Activated CD4-positive, alpha-beta T cell treated with anti-CD3 and anti-CD28 coated beads for 36 hours (primary cell): ENCODE results near the gene GSE1. TPM values are rescaled to one million over a fixed set of nuclear protein-coding genes. Genes with fewer than 3 reads are reported as not detected.

ENCODE experiments used
- ATAC-seq: fragments of 200-7000 bp; cut with Tn5 transposase; one replicate; pipeline ENCODE4 v1.10.0; 2021; ENCODE audit warnings: mild to moderate bottlenecking, moderate library complexity
- CTCF ChIA-PET: fragments of 350-600 bp; sonication (Branson Sonifier 250); formaldehyde crosslinking; loops from one replicate; lab custom pipeline; 2021; ENCODE audit warnings: antibody characterized with exemption; lab: Charles Lee
- POLR2A ChIA-PET: fragments of 350-600 bp; sonication (Branson Sonifier 250); formaldehyde crosslinking; loops from one replicate; lab custom pipeline; 2021; ENCODE audit warnings: antibody characterized with exemption, inconsistent platforms; lab: Charles Lee
- DNase-seq: peaks from one replicate; pipeline ENCODE4 v3.0.0-alpha.2; 2020
- H3K27ac Mint-ChIP-seq: one replicate; pipeline ENCODE4 v1.8.0; 2021; ENCODE audit warnings: mixed read lengths
- H3K27me3 Mint-ChIP-seq: one replicate; pipeline ENCODE4 v1.8.0; 2021; ENCODE audit warnings: mixed read lengths
- H3K36me3 Mint-ChIP-seq: one replicate; pipeline ENCODE4 v1.8.0; 2021; ENCODE audit warnings: low read depth, mixed read lengths
- H3K4me1 Mint-ChIP-seq: one replicate; pipeline ENCODE4 v1.8.0; 2021; ENCODE audit warnings: mixed read lengths
- H3K4me3 Mint-ChIP-seq: one replicate; pipeline ENCODE4 v1.8.0; 2021; ENCODE audit warnings: mild to moderate bottlenecking, moderate library complexity, mixed read lengths
- H3K9me3 Mint-ChIP-seq: one replicate; pipeline ENCODE4 v1.8.0; 2021; ENCODE audit warnings: low read depth, mixed read lengths
- intact Hi-C, 2 experiments: fragments of 100-400 bp; cut with DNase I in 1 of 2; cut with micrococcal nuclease in 1 of 2; formaldehyde crosslinking; loops; one replicate each; pipeline versions ENCODE4 v1.14.2 to v1.15.1; 2022 to 2024; cut with DNase I, micrococcal nuclease
- total RNA-seq, 2 experiments: library from RNA; stranded (reverse); gene quantifications; one replicate each; pipeline ENCODE4 v1.2.3, GENCODE V29; 2021

The GSE1 gene
- total RNA-seq, 2 experiments from 2014 or later, result 13.2 to 13.5 TPM

DNA sequence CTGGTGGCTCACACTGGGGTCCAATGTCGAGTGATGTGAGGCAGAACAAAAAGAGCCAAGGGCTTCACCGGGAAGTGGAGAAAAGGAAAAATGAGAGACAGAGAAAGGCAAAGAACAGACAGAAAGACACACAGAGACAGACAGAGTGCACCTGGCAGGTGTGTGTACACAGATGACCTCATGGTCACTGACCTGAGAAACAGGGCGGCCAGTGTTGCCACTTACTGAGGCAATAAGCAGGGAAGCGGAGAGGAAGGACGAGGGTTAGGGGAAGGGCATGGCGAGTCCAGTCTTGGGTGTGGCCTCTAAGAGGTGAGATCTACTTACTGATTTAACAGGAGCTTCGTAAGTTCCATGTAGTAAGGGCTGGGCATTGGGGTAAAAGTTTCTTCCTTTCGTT lies 68.1 kb downstream of the GSE1 start:
- DNase-seq (no peak), ATAC-seq (no peak)
- CTCF ChIA-PET, result no interaction called here
- Mint-ChIP-seq H3K4me1 (peaks cover 4% of the 10 kb centered on the region), H3K4me3 (no peak overlapping the region), H3K27ac (no peak overlapping the region), H3K27me3 (no peaks in the 10 kb centered on the region), H3K36me3 (peaks cover 55% of the 10 kb centered on the region), H3K9me3 (no peaks in the 10 kb centered on the region)
- POLR2A ChIA-PET, result interaction anchor here (0.5 kb wide), 1 partner anchor 10 kb away, joined by 3 read pairs; no protein-coding TSS in a partner anchor
- intact Hi-C loops, result loop anchor here in 1 of 2 experiments (10.0 kb wide), 1 partner anchor 874 kb away; the partner anchor contains the start of gene MTHFSD

DNA sequence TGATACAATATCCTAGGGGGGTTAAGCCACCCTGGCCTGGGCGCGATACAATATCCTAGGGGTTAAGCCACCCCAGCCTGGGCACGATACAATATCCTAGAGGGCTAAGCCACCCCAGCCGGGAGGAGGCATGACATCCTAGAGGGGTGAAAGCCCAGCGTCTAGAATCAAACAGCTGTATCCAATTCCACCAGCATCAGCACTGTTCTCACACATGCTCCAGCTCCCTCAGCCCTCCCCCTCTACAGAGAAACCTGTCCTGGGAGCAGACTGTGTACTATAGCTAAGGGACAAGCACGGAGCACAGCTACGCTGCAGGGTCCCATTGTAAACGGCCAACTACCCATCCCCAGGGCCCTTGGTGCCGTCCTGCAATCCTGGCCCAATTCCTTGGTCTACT lies 69.4 kb downstream of the GSE1 start:
- intact Hi-C loops, result loop anchor here in 1 of 2 experiments (10.0 kb wide), 1 partner anchor 872 kb away; the partner anchor contains the start of gene MTHFSD
- ATAC-seq (no peak), DNase-seq (no peak)
- Mint-ChIP-seq H3K4me1 (peaks cover 14% of the 10 kb centered on the region), H3K4me3 (no peak overlapping the region), H3K36me3 (peaks cover 64% of the 10 kb centered on the region), H3K9me3 (no peaks in the 10 kb centered on the region), H3K27ac (no peak overlapping the region), H3K27me3 (no peaks in the 10 kb centered on the region)
- CTCF ChIA-PET, result interaction anchor here (1.2 kb wide), 1 partner anchor 10 kb away, joined by 3 read pairs; no protein-coding TSS in a partner anchor
- POLR2A ChIA-PET, result no interaction called here

DNA sequence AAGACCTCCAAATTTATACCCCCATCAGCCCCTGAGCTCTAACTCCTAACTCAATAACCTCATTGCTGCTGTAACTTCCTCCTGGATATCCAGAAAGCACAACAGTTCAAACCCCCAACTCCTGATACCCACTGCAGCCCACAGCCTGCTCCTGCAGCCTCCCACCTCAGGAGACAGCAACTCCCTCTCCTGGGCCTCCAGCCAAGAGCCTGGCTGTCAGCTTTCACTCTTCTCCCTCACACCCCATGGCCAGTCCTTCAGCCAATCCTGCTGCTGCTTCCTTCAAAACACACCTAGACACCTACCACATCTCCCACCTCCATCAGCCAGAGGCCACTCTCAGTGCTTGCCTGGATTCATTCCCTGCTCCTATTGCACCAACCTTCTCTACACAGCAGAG lies 70.2 kb downstream of the GSE1 start:
- Mint-ChIP-seq H3K4me3 (no peak overlapping the region), H3K9me3 (no peaks in the 10 kb centered on the region), H3K36me3 (peaks cover 68% of the 10 kb centered on the region), H3K4me1 (peaks cover 18% of the 10 kb centered on the region), H3K27me3 (no peaks in the 10 kb centered on the region), H3K27ac (no peak overlapping the region)
- POLR2A ChIA-PET, result no interaction called here
- intact Hi-C loops, result loop anchor here in 1 of 2 experiments (10.0 kb wide), 1 partner anchor 871 kb away; the partner anchor contains the start of gene MTHFSD
- DNase-seq, result no peak
- CTCF ChIA-PET, result interaction anchor here (0.5 to 1.2 kb wide), 4 partner anchors 9 to 138 kb away, joined by 3 read pairs; no protein-coding TSS in a partner anchor
- no peak for ATAC-seq

DNA sequence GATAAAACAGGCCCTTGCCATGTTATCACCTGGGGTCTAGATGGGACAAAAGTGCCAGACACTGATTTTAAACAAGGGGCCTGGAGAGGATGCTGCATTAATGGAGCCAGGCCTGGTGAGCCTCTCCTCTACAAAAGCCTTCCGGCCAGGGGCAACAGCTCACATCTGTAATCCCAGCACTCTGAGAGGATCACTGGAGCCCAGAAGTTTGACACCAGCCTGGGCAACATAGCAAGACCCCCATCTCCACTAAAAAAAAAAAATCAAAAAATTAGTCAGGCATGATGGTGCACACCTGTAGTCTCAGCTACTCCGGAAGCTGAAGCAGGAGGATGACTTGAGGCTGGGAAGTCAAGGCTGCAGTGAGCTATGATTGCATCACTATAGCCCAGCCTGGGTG lies 72.1 kb downstream of the GSE1 start:
- Mint-ChIP-seq H3K27ac (no peak overlapping the region), H3K4me1 (peaks cover 18% of the 10 kb centered on the region), H3K4me3 (no peak overlapping the region), H3K27me3 (no peaks in the 10 kb centered on the region), H3K9me3 (no peaks in the 10 kb centered on the region), H3K36me3 (peaks cover 57% of the 10 kb centered on the region)
- ChIA-PET POLR2A (interaction anchor here (0.6 to 1.0 kb wide), 2 partner anchors 32 to 173 kb away, joined by 3 to 4 read pairs; no protein-coding TSS in a partner anchor), CTCF (interaction anchor here (1.2 to 1.9 kb wide), 2 partner anchors 11 to 26 kb away, joined by 4 to 5 read pairs; no protein-coding TSS in a partner anchor)
- DNase-seq (no peak), ATAC-seq (no peak)
- intact Hi-C loops, result loop anchor here in 1 of 2 experiments (5.0 to 10.0 kb wide), 2 partner anchors 212 to 870 kb away; partner anchors contain the start of genes IRF8 and MTHFSD

DNA sequence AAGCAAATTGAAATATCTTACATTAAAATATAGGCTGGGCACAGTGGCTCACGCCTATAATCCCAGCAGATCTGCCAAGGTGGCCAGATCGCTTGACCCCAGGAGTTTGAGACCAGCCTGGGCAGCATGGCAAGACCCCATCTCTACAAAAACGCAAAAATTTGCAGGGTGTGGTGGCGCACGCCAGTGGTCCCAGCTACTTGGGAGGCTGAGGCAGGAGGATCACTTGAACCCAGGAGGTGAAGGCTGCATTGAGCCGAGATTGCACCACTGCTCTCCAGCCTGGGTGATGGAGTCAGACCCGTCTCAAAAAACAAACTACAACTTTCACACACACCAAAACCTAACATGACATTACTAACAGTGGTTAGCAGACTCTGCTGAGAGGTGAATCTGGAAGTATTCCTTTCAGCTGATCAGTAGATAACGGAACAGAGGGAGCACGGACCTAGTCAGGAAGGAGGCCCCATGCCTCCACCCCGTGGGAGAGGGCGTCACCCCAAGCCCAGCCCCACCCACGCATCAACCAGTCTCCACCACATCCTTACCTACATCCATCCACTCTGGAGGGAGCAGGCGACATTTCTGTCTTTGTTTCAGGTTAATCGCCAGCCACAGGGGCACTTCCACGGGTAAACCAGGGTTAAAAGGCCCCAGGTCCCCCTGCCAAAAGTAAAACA lies 73.9 kb downstream of the GSE1 start:
- ATAC-seq, result no peak
- H3K27ac Mint-ChIP-seq, result peak overlapping the region; percentile 42
- H3K27me3 Mint-ChIP-seq, result peaks cover 3% of the 10 kb centered on the region
- peak overlapping the region; percentile 88 for H3K4me3 Mint-ChIP-seq
- H3K9me3 Mint-ChIP-seq, result no peaks in the 10 kb centered on the region
- intact Hi-C loops, result loop anchor here in 1 of 2 experiments (5.0 to 10.0 kb wide), 2 partner anchors 210 to 868 kb away; partner anchors contain the start of genes IRF8 and MTHFSD
- ChIA-PET CTCF (interaction anchor here (0.5 to 1.9 kb wide), 6 partner anchors 9 to 692 kb away, joined by 3 to 4 read pairs (median 3); no protein-coding TSS in a partner anchor), POLR2A (no interaction called here)
- H3K4me1 Mint-ChIP-seq, result peaks cover 18% of the 10 kb centered on the region
- H3K36me3 Mint-ChIP-seq, result peaks cover 44% of the 10 kb centered on the region
- DNase-seq, result peak; percentile 52

DNA sequence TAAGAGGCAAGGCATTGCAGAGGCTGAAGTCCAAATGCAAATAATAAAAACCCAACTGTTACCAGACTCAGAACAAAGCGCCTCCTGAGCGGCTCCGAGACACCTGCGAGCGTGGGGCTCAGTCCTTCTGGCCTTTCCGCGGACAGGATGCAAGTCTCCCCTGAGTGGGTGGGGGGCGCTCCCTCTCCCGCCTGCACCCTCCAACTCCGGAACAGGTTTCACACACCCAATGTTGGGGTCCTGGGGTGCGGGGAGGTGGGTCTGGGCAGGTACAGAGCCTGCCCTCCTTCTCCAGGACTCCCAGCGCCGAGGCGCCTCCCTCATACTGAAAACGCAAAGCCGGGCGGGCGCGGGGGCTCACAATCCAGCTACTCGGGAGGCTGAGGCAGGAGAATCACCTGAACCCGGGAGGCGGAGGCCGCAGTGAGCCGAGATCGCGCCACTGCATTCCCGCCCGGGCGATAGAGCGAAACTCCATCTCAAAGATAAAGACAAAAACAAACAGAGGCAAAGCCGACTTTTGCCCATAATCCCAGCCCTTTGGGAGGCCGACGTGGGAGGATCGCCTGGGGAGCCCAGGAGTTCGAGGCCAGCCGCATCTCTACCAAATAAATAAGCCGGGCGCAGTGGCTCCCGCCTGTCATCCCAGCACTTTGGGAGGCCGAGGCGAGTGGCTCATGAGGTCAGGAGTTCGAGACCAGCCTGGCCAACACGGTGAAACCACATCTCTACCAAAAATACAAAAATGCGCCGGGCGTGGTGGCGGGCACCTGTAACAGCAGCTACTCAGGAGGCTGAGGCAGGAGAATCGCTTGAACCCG lies 74.7 kb downstream of the GSE1 start:
- peak; percentile 66 for DNase-seq
- H3K27me3 Mint-ChIP-seq, result peaks cover 4% of the 10 kb centered on the region
- H3K36me3 Mint-ChIP-seq, result peaks cover 43% of the 10 kb centered on the region
- H3K4me1 Mint-ChIP-seq, result peaks cover 18% of the 10 kb centered on the region
- intact Hi-C loops, result loop anchor here in 1 of 2 experiments (1.0 to 10.0 kb wide), 4 partner anchors 63 to 867 kb away; partner anchors contain the start of genes C16orf74, IRF8 and MTHFSD
- no peak for ATAC-seq
- POLR2A ChIA-PET, result no interaction called here
- CTCF ChIA-PET, result interaction anchor here (0.6 to 2.3 kb wide), 4 partner anchors 10 to 693 kb away, joined by 3 to 8 read pairs (median 3); no protein-coding TSS in a partner anchor
- H3K4me3 Mint-ChIP-seq, result peak overlapping the region; percentile 88
- peak overlapping the region; percentile 93 for H3K27ac Mint-ChIP-seq
- H3K9me3 Mint-ChIP-seq, result no peaks in the 10 kb centered on the region

DNA sequence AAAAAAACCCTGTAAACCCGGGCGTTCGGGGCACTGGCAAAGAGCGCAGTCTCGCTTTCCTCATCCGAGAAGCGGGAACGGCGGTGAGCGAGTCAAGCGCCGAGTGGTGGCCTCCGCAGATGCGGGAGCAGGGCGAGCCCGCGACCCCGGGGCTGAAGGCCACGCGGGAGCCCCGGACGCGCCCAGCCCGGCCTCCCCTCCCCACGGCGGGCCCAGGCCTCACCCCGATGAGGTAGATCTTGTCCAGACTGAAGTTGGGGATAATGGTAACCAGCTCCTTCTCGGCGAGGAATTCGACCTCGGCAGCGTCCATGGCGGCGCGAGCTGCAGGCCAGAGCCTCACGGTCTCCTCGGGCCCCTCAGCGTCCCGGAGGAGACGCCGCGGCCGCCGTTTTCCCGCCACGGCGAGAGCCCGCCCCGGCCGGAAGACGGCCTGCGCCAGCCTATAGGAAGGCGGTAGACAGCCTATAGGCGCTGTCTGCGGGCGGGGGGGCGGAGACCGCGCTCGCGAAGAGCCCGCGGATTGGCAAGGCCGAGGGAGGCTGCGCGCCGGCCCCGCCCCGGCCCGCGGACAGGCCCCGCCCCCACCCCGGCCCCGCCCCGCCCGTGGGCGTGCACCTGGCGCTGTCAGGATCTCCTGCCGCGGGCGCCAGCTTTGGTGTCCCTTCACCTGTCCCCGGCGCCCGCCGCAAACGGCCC lies 75.6 kb downstream of the GSE1 start, which contains the start of gene GINS2:
Gene GINS2, minus strand, starts transcription at position 369 of the 699 bp plus-strand sequence. Its CDS starts 56 bp downstream, at position 313.
- POLR2A ChIA-PET, result no interaction called here
- CTCF ChIA-PET, result interaction anchor here (0.7 to 2.3 kb wide), 2 partner anchors 27 to 73 kb away, joined by 3 to 8 read pairs; no protein-coding TSS in a partner anchor
- DNase-seq, result peak; percentile 96
- H3K27me3 Mint-ChIP-seq, result peaks cover 4% of the 10 kb centered on the region
- H3K9me3 Mint-ChIP-seq, result no peaks in the 10 kb centered on the region
- H3K27ac Mint-ChIP-seq, result peak within 1 kb of the TSS; percentile 93
- H3K36me3 Mint-ChIP-seq, result peaks cover 35% of the 10 kb centered on the region
- peak within 1 kb of the TSS; percentile 88 for H3K4me3 Mint-ChIP-seq
- ATAC-seq, result peak; percentile 100
- peaks cover 18% of the 10 kb centered on the region for H3K4me1 Mint-ChIP-seq
- intact Hi-C loops, result loop anchor here in 1 of 2 experiments (1.0 to 10.0 kb wide), 9 partner anchors 30 to 866 kb away; partner anchors contain the start of genes C16orf74, COX4I1, EMC8 and IRF8

DNA sequence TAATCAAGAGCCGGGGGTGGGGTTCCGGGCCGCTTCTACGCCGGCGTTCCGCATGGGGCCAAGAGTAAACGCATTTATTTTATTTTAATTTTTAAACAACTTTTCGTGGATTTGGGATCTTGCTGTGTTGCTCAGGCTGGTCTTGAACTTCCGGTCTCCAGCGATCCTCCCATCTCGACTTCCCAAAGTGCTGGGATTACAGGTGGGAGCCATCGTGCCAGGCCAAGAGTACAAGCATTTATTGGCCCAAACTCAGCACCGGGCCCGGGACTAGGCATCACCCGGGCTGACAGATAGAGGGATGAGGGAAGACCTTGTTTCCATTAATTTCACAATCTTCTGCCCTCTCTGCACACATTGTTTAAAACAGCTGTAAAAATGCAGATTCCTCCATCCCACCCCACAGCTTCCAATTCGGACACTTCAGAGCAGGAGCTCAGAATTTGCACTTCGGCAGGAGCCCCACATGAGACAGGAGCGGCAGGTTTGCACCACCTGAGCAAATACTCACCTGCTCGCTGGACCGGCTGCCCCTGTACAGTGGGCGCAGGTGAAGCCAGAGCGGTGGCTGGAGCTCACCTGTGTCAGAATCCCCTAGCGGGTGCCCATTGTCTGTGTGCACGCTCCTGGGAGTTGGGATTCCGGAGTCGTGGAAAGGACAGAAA lies 76.3 kb downstream of the GSE1 start:
- H3K36me3 Mint-ChIP-seq, result peaks cover 32% of the 10 kb centered on the region
- no peak overlapping the region for H3K27ac Mint-ChIP-seq
- peaks cover 4% of the 10 kb centered on the region for H3K27me3 Mint-ChIP-seq
- DNase-seq (no peak), ATAC-seq (no peak)
- H3K4me3 Mint-ChIP-seq, result peak overlapping the region; percentile 57
- ChIA-PET POLR2A (no interaction called here), CTCF (interaction anchor here (0.7 to 2.3 kb wide), 4 partner anchors 26 to 73 kb away, joined by 3 to 8 read pairs (median 3); no protein-coding TSS in a partner anchor)
- H3K9me3 Mint-ChIP-seq, result no peaks in the 10 kb centered on the region
- intact Hi-C loops, result loop anchor here in 1 of 2 experiments (1.0 to 10.0 kb wide), 8 partner anchors 29 to 865 kb away; partner anchors contain the start of genes COX4I1, EMC8, IRF8 and MTHFSD
- H3K4me1 Mint-ChIP-seq, result peaks cover 18% of the 10 kb centered on the region

DNA sequence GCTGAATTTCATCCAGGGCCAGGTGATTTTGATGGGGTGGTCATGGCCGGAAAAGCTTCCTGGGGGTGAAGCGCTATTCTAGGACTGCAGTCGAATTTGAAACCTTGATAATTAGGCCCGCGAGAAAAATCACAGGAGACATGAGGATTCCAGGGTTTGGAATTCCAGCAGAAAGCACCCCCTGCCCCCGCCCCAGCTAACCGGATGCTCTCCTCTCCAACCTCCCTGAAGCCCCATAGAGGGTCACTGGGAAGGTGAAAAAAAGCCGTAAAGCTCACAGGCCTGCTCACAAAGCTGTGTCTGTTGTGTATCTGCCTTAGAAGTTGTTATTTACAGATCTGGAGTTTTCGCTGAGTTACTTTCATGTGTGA lies 76.8 kb downstream of the GSE1 start:
- H3K4me1 Mint-ChIP-seq, result peaks cover 18% of the 10 kb centered on the region
- CTCF ChIA-PET, result interaction anchor here (0.7 to 2.3 kb wide), 4 partner anchors 29 to 74 kb away, joined by 3 to 8 read pairs (median 3); no protein-coding TSS in a partner anchor
- POLR2A ChIA-PET, result no interaction called here
- DNase-seq, result no peak
- H3K27me3 Mint-ChIP-seq, result peaks cover 6% of the 10 kb centered on the region
- H3K27ac Mint-ChIP-seq, result no peak overlapping the region
- H3K36me3 Mint-ChIP-seq, result peaks cover 29% of the 10 kb centered on the region
- peak overlapping the region; percentile 57 for H3K4me3 Mint-ChIP-seq
- H3K9me3 Mint-ChIP-seq, result no peaks in the 10 kb centered on the region
- intact Hi-C loops, result loop anchor here in 1 of 2 experiments (1.0 to 10.0 kb wide), 8 partner anchors 28 to 865 kb away; partner anchors contain the start of genes COX4I1, EMC8, IRF8 and MTHFSD
- no peak for ATAC-seq
